Neuronal stem cell (in vitro differentiated cells): Measurements from ENCODE around the gene ATG4C.
"Not testable (repeated sequence)": the region's sequence is repeated elsewhere in the genome, so short reads cannot be mapped to it uniquely, and the experiment has no call there.

ENCODE experiments used
- DNase-seq: peaks from one replicate; pipeline ENCODE4 v3.0.0-alpha.2; 2013; ENCODE audit warnings: low spot score
- H2AFZ ChIP-seq: one replicate; pipeline ENCODE4 v1.6.1; 2013; ENCODE audit warnings: mild to moderate bottlenecking, low read length, inconsistent platforms
- H2AK5ac ChIP-seq: 2 replicates; pipeline ENCODE4 v1.6.1; 2013; ENCODE audit warnings: low read depth, mild to moderate bottlenecking, inconsistent platforms, low read length, moderate library complexity, mixed read lengths
- H2BK120ac ChIP-seq: 2 replicates; pipeline ENCODE4 v1.6.1; 2013; ENCODE audit warnings: low read depth, mild to moderate bottlenecking, inconsistent platforms, low read length, moderate library complexity, mixed read lengths
- H2BK12ac ChIP-seq: one replicate; pipeline ENCODE4 v1.6.1; 2013; ENCODE audit warnings: low read length, inconsistent platforms
- H2BK15ac ChIP-seq: 2 replicates; pipeline ENCODE4 v1.6.1; 2013; ENCODE audit warnings: mild to moderate bottlenecking, low read length, inconsistent platforms, mixed read lengths
- H2BK5ac ChIP-seq: one replicate; pipeline ENCODE4 v1.6.1; 2013; ENCODE audit warnings: inconsistent platforms, mild to moderate bottlenecking, low read length, moderate library complexity
- H3K14ac ChIP-seq: one replicate; pipeline ENCODE4 v1.6.1; 2013; ENCODE audit warnings: low read length, inconsistent platforms
- H3K18ac ChIP-seq: 2 replicates; pipeline ENCODE4 v1.6.1; 2013; ENCODE audit warnings: low read length, inconsistent platforms
- H3K23ac ChIP-seq: 2 replicates; pipeline ENCODE4 v1.6.1; 2013; ENCODE audit warnings: low read depth, mild to moderate bottlenecking, mixed read lengths, low read length, inconsistent platforms; ENCODE audit not compliant: poor library complexity
- H3K27ac ChIP-seq: replicated peaks from 3 replicates; pipeline ENCODE4 v1.5.1; 2013; ENCODE audit warnings: low read length, inconsistent platforms
- H3K27me3 ChIP-seq, 3 experiments: 2 replicates each; pipeline ENCODE4 v1.6.1; 2013; ENCODE audit warnings: low read length in 3 of 3, mild to moderate bottlenecking in 2 of 3, inconsistent platforms in 1 of 3, low read depth in 1 of 3, mixed read lengths in 1 of 3, moderate library complexity in 1 of 3; ENCODE audit not compliant: control insufficient read depth in 3 of 3, insufficient read depth in 3 of 3
- H3K36me3 ChIP-seq, 2 donors: replicated peaks in 1 of 2; 2 replicates each; pipeline ENCODE4 v1.6.1; 2013; ENCODE audit warnings: low read length in 2 of 2; ENCODE audit not compliant: control insufficient read depth in 2 of 2, insufficient read depth in 2 of 2
- H3K4ac ChIP-seq: 2 replicates; pipeline ENCODE4 v1.6.1; 2013; ENCODE audit warnings: inconsistent platforms, mild to moderate bottlenecking, low read length, moderate library complexity
- H3K4me1 ChIP-seq, 2 donors: 1 replicate in 1 of 2; 2 replicates in 1 of 2; pipeline ENCODE4 v1.6.1; 2013; ENCODE audit warnings: low read length in 2 of 2, low read depth in 1 of 2; ENCODE audit not compliant: control insufficient read depth in 2 of 2, insufficient read depth in 1 of 2
- H3K4me2 ChIP-seq: one replicate; pipeline ENCODE4 v1.6.1; 2013; ENCODE audit warnings: mild to moderate bottlenecking, low read length, inconsistent platforms; ENCODE audit not compliant: insufficient read depth, poor library complexity, severe bottlenecking
- H3K4me3 ChIP-seq, 2 donors: 2 replicates each; pipeline ENCODE4 v1.5.1; 2013; ENCODE audit warnings: low read length in 2 of 2, mild to moderate bottlenecking in 2 of 2, inconsistent platforms in 1 of 2, moderate library complexity in 1 of 2
- H3K79me1 ChIP-seq: one replicate; pipeline ENCODE4 v1.6.1; 2013; ENCODE audit warnings: low read depth, mild to moderate bottlenecking, inconsistent platforms, low read length, moderate library complexity
- H3K9ac ChIP-seq: one replicate; pipeline ENCODE4 v1.6.1; 2013; ENCODE audit warnings: mild to moderate bottlenecking, low read depth, low read length, inconsistent platforms; ENCODE audit not compliant: poor library complexity
- H3K9me3 ChIP-seq, 2 donors: replicated peaks in 1 of 2; 2 replicates each; pipeline versions ENCODE3 to v1.6.1; 2013; ENCODE audit warnings: low read length in 2 of 2, mild to moderate bottlenecking in 2 of 2, inconsistent platforms in 1 of 2, low read depth in 1 of 2, mixed read lengths in 1 of 2, moderate library complexity in 1 of 2; ENCODE audit not compliant: control insufficient read depth in 2 of 2, insufficient read depth in 1 of 2
- H4K8ac ChIP-seq: one replicate; pipeline ENCODE4 v1.6.1; 2013; ENCODE audit warnings: low read depth, mild to moderate bottlenecking, inconsistent platforms, low read length, moderate library complexity
- H4K91ac ChIP-seq: one replicate; pipeline ENCODE4 v1.6.1; 2013; ENCODE audit warnings: low read length, low read depth, mild to moderate bottlenecking, inconsistent platforms; ENCODE audit not compliant: poor library complexity
- WGBS, 2 donors: extraction: QIAGEN DNeasy Blood & Tissue Kit; methylation state at CpG; one replicate each; pipeline ENCODE4 v1.1.7; 2013; ENCODE audit warnings: missing lambda C conversion rate in 2 of 2, mixed read lengths in 1 of 2; ENCODE audit not compliant: insufficient read length in 2 of 2, insufficient replicate concordance in 1 of 2; ENCODE audit errors: extremely low coverage in 2 of 2; 5-methylcytosine and 5-hydroxymethylcytosine counted together

Gene ATG4C

GRCh38 chr1:62753031-62753965 is 30.6 kb upstream of the ATG4C start:
- Histone ChIP-seq H3K9ac (no peak overlapping the region), H4K91ac (no peak overlapping the region), H3K14ac (peak overlapping the region; percentile 94), H3K4ac (no peak overlapping the region), H3K4me1 (no peaks in the 10 kb centered on the region), H4K8ac (no peak overlapping the region), H2AFZ (no peak overlapping the region), H2BK5ac (peak overlapping the region; percentile 13), H3K4me2 (no peak overlapping the region), H2BK15ac (no peak overlapping the region), H2BK120ac (no peak overlapping the region), H3K9me3 (peaks cover 0 to 5% of the 10 kb centered on the region in 2 donors), H3K4me3 (no peak overlapping the region), H3K23ac (no peak overlapping the region), H3K18ac (no peak overlapping the region), H2AK5ac (no peak overlapping the region), H3K79me1 (no peaks in the 10 kb centered on the region), H3K27me3 (no peaks in the 10 kb centered on the region), H2BK12ac (no peak overlapping the region), H3K27ac (no peak overlapping the region), H3K36me3 (no peaks in the 10 kb centered on the region)
- no CpG with 5 or more reads among the region's 35 CpGs for WGBS, 2 donors
- DNase-seq = no peak

- not testable (repeated sequence) for H2BK5ac ChIP-seq, H4K8ac ChIP-seq, H3K4ac ChIP-seq, H3K4me3 ChIP-seq, H3K27ac ChIP-seq, H3K79me1 ChIP-seq, H2BK15ac ChIP-seq, H2BK12ac ChIP-seq, DNase-seq, H2BK120ac ChIP-seq, H3K14ac ChIP-seq, H4K91ac ChIP-seq, H3K36me3 ChIP-seq, H3K9ac ChIP-seq, H3K18ac ChIP-seq, H3K4me1 ChIP-seq, H3K9me3 ChIP-seq, H2AFZ ChIP-seq, H3K4me2 ChIP-seq, H2AK5ac ChIP-seq, H3K23ac ChIP-seq, H3K27me3 ChIP-seq
- no CpG with 5 or more reads among the region's 13 CpGs for WGBS, 2 donors
These were observed 29.0 kb upstream of the ATG4C start for GRCh38 chr1:62754938-62755337.

- H2BK12ac ChIP-seq, H2AFZ ChIP-seq, H2BK15ac ChIP-seq, H3K27ac ChIP-seq, H3K18ac ChIP-seq, H3K4me1 ChIP-seq, H4K91ac ChIP-seq, H2BK5ac ChIP-seq, H3K4ac ChIP-seq, H3K14ac ChIP-seq, H3K4me3 ChIP-seq, H3K36me3 ChIP-seq, H2AK5ac ChIP-seq, DNase-seq, H3K27me3 ChIP-seq, H3K9me3 ChIP-seq, H3K79me1 ChIP-seq, H3K9ac ChIP-seq, H3K4me2 ChIP-seq, H4K8ac ChIP-seq, H3K23ac ChIP-seq, H2BK120ac ChIP-seq: not testable (repeated sequence)
- no CpG with 5 or more reads among the region's 5 CpGs for WGBS, 2 donors
These were observed 27.6 kb upstream of the ATG4C start for GRCh38 chr1:62756255-62756884.

- not testable (repeated sequence) for H3K4ac ChIP-seq, H3K23ac ChIP-seq, H3K4me3 ChIP-seq, H3K79me1 ChIP-seq, H3K9me3 ChIP-seq, H2BK12ac ChIP-seq, H2BK15ac ChIP-seq, H3K18ac ChIP-seq, H3K27me3 ChIP-seq, H4K91ac ChIP-seq, H3K14ac ChIP-seq, H3K27ac ChIP-seq, H3K4me1 ChIP-seq, H3K4me2 ChIP-seq, H3K9ac ChIP-seq, H2BK120ac ChIP-seq, H3K36me3 ChIP-seq, H2AFZ ChIP-seq, H2BK5ac ChIP-seq, H4K8ac ChIP-seq, H2AK5ac ChIP-seq, DNase-seq
- no CpG with 5 or more reads among the region's 5 CpGs for WGBS, 2 donors
These were observed 24.6 kb upstream of the ATG4C start for GRCh38 chr1:62759232-62759875.
